CD4-positive, alpha-beta memory T cell (primary cell): ENCODE measurements around the gene PMEL. TPM values are rescaled to one million over a fixed set of nuclear protein-coding genes. Genes with fewer than 3 reads are reported as not detected.
"Not testable (repeated sequence)": the region's sequence is repeated elsewhere in the genome, so short reads cannot be mapped to it uniquely, and the experiment has no call there.

ENCODE experiments used
- CTCF ChIA-PET: fragments of 350-600 bp; sonication (Branson Sonifier 250); formaldehyde crosslinking; loops from one replicate; lab custom pipeline; 2021; ENCODE audit warnings: inconsistent platforms; ENCODE audit not compliant: partially characterized antibody; lab: Charles Lee
- POLR2A ChIA-PET: fragments of 350-600 bp; sonication (Branson Sonifier 250); formaldehyde crosslinking; loops from one replicate; lab custom pipeline; 2021; ENCODE audit not compliant: partially characterized antibody; lab: Charles Lee
- DNase-seq, 5 donors: peaks; one replicate each; pipeline versions ENCODE4 v3.0.0 to v3.0.0-alpha.2; 2020 to 2022; ENCODE audit warnings: mixed read lengths in 1 of 5
- H3K27ac ChIP-seq: one replicate; pipeline ENCODE4 v1.7.0; 2013; ENCODE audit warnings: low read depth, low read length
- H3K27me3 ChIP-seq: 2 replicates; pipeline ENCODE4 v1.7.0; 2013; ENCODE audit warnings: mild to moderate bottlenecking, low read length, moderate library complexity; ENCODE audit not compliant: insufficient read depth
- H3K36me3 ChIP-seq: 2 replicates; pipeline ENCODE4 v1.7.0; 2013; ENCODE audit warnings: mild to moderate bottlenecking, low read length, moderate library complexity; ENCODE audit not compliant: insufficient read depth
- H3K4me1 ChIP-seq: 2 replicates; pipeline ENCODE4 v1.7.0; 2013; ENCODE audit warnings: mild to moderate bottlenecking, low read length, moderate library complexity; ENCODE audit not compliant: insufficient read depth
- H3K4me3 ChIP-seq, 2 donors: one replicate each; pipeline ENCODE4 v1.7.0; 2013; ENCODE audit warnings: low read length in 2 of 2, mild to moderate bottlenecking in 1 of 2
- H3K9me3 ChIP-seq, 2 donors: one replicate each; pipeline ENCODE4 v1.7.0; 2013; ENCODE audit warnings: low read length in 2 of 2, control low read depth in 1 of 2; ENCODE audit not compliant: control insufficient read depth in 1 of 2
- H3K27ac Mint-ChIP-seq, 7 donors: one replicate each; pipeline ENCODE4 v1.8.0; 2020 to 2021; ENCODE audit warnings: mixed read lengths in 7 of 7, mild to moderate bottlenecking in 6 of 7, inconsistent platforms in 3 of 7, moderate library complexity in 3 of 7
- H3K27me3 Mint-ChIP-seq, 2 donors: one replicate each; pipeline ENCODE4 v1.8.0; 2020 to 2021; ENCODE audit warnings: mixed read lengths in 2 of 2
- H3K36me3 Mint-ChIP-seq, 2 donors: one replicate each; pipeline ENCODE4 v1.8.0; 2020 to 2021; ENCODE audit warnings: mixed read lengths in 2 of 2, inconsistent platforms in 1 of 2, mild to moderate bottlenecking in 1 of 2
- H3K4me1 Mint-ChIP-seq, 4 donors: one replicate each; pipeline ENCODE4 v1.8.0; 2020 to 2021; ENCODE audit warnings: mixed read lengths in 4 of 4, mild to moderate bottlenecking in 1 of 4
- H3K4me3 Mint-ChIP-seq, 8 donors: one replicate each; pipeline ENCODE4 v1.8.0; 2020 to 2021; ENCODE audit warnings: mixed read lengths in 8 of 8, mild to moderate bottlenecking in 7 of 8, moderate library complexity in 6 of 8, inconsistent platforms in 3 of 8
- H3K9me3 Mint-ChIP-seq, 8 donors: one replicate each; pipeline ENCODE4 v1.8.0; 2020 to 2021; ENCODE audit warnings: mixed read lengths in 8 of 8, mild to moderate bottlenecking in 5 of 8, inconsistent platforms in 3 of 8, moderate library complexity in 1 of 8
- intact Hi-C: fragments of 100-400 bp; cut with micrococcal nuclease; formaldehyde crosslinking; loops from one replicate; pipeline ENCODE4 v1.15.1; 2023
- polyA plus RNA-seq, 2 donors: library from polyadenylated mRNA; unstranded; fragments of 300-500 nt; fragmentation: Illumina TruSeq; gene quantifications; one replicate each; pipeline ENCODE4 v1.2.3, GENCODE V29; 2021
- total RNA-seq, 2 experiments: library from RNA; stranded (reverse); gene quantifications; one replicate each; pipeline ENCODE4 v1.2.3, GENCODE V29; 2021

PMEL gene
- total and polyA plus RNA-seq, 4 experiments from 2014 or later, result not detected

DNA sequence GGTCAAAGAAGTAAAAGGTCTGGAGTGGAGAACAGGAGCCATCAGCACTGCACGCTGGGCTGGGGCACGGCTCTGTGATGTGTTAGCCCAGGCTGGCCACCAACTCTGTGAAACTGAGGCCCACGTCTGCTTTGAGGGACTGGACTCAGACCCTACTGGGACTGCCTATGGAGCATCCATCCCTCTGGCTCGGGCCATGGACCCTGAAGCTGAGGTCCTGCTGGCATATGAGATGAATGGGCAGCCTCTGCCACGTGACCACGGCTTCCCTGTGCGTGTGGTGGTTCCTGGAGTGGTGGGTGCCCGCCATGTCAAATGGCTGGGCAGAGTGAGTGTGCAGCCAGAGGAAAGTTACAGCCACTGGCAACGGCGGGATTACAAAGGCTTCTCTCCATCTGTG lies 38.4 kb upstream of the PMEL start:
- H3K4me3 Mint-ChIP-seq, result peak overlapping the region in 1 of 8 donors; percentile 25
- POLR2A ChIA-PET, result interaction anchor here (1.3 kb wide), 1 partner anchor 31 kb away, joined by 4 read pairs; the partner anchor contains the start of gene RAB5B
- CTCF ChIA-PET, result no interaction called here

DNA sequence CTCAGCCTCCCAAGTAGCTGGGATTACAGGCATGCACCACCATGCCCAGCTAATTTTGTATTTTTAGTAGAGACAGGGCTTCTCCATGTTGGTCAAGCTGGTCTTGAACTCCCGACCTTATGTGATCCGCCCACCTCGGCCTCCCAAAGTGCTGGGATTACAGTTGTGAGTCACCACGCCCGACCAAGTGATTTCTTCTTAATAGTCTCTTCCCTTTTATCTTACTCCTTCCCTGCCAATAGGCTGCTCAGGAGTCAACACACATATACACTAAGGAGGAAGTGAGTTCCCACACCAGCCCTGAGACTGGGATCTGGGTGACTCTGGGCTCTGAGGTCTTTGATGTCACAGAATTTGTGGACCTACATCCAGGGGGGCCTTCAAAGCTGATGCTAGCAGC lies 37.5 kb upstream of the PMEL start:
- H3K27me3 Mint-ChIP-seq, H3K36me3 ChIP-seq, H3K4me3 Mint-ChIP-seq, H3K27ac Mint-ChIP-seq, DNase-seq, H3K4me3 ChIP-seq, H3K36me3 Mint-ChIP-seq, H3K9me3 ChIP-seq, H3K27me3 ChIP-seq, H3K9me3 Mint-ChIP-seq, intact Hi-C loops, H3K27ac ChIP-seq, CTCF ChIA-PET: not testable (repeated sequence)
- H3K4me1 Mint-ChIP-seq, result peaks cover 12 to 28% (median 21%) of the 10 kb centered on the region in 4 donors
- POLR2A ChIA-PET, result interaction anchor here (1.3 to 1.6 kb wide), 2 partner anchors 22 to 30 kb away, joined by 3 to 4 read pairs; partner anchors contain the start of gene RAB5B
- peaks cover 10% of the 10 kb centered on the region for H3K4me1 ChIP-seq

More for the DNA sequence above, 38.4 kb upstream of the PMEL start:
- DNase-seq, result no peak
- H3K4me3 ChIP-seq, result no peak overlapping the region
- Mint-ChIP-seq H3K27ac (peak overlapping the region in 2 of 7 donors; percentile 48 to 56), H3K27me3 (no peaks in the 10 kb centered on the region), H3K9me3 (no peaks in the 10 kb centered on the region), H3K36me3 (peaks cover 0 to 7% of the 10 kb centered on the region in 2 donors), H3K4me1 (peaks cover 12 to 33% (median 25%) of the 10 kb centered on the region in 4 donors)
- H3K9me3 ChIP-seq, result no peaks in the 10 kb centered on the region
- H3K27ac ChIP-seq, result no peak overlapping the region
- intact Hi-C loops, result no loop called here
- H3K27me3 ChIP-seq, result no peaks in the 10 kb centered on the region
- H3K36me3 ChIP-seq, result no peaks in the 10 kb centered on the region
- H3K4me1 ChIP-seq, result peaks cover 10% of the 10 kb centered on the region

DNA sequence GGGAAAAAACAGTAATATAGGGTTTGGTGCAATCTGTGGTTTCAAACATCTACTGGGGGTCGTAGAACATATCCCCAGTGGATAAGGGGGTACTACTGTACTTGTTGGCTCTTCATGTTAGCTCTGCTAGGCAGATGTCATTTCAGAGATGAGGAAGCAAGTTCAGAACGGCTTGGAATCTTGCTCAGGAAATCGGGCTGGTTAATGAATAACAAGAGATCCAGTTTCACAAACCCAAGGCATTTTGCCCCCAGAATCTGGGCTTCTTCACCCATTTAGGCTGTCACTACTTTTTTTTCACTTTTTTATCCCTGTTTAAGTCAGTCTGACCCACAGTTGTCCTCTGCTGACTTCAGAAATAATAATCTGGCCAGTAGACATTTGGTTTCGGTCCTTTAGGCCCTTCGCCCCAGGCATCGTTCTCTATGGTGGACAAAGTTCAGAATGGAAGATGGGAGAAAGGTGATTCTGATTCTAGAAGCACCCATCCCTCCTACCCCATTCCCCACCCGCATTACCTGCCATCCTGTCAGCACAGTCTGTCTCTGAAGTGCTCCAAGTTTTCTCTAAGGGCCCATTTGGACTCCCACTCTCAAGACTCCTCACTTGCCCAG lies 35.8 kb upstream of the PMEL start:
- no peak overlapping the region for H3K4me3 ChIP-seq
- Mint-ChIP-seq H3K4me1 (peaks cover 7 to 24% (median 12%) of the 10 kb centered on the region in 4 donors), H3K27ac (peak overlapping the region in 2 of 7 donors; percentile 19 to 49), H3K9me3 (no peaks in the 10 kb centered on the region), H3K4me3 (no peak overlapping the region), H3K27me3 (no peaks in the 10 kb centered on the region), H3K36me3 (no peaks in the 10 kb centered on the region)
- ChIA-PET POLR2A (interaction anchor here (1.6 kb wide), 1 partner anchor 20 kb away, joined by 3 read pairs; no protein-coding TSS in a partner anchor), CTCF (no interaction called here)
- no peaks in the 10 kb centered on the region for H3K36me3 ChIP-seq
- no peak overlapping the region for H3K27ac ChIP-seq
- H3K4me1 ChIP-seq, result peaks cover 12% of the 10 kb centered on the region
- H3K9me3 ChIP-seq, result no peaks in the 10 kb centered on the region
- intact Hi-C loops, result no loop called here
- no peaks in the 10 kb centered on the region for H3K27me3 ChIP-seq
- no peak for DNase-seq

DNA sequence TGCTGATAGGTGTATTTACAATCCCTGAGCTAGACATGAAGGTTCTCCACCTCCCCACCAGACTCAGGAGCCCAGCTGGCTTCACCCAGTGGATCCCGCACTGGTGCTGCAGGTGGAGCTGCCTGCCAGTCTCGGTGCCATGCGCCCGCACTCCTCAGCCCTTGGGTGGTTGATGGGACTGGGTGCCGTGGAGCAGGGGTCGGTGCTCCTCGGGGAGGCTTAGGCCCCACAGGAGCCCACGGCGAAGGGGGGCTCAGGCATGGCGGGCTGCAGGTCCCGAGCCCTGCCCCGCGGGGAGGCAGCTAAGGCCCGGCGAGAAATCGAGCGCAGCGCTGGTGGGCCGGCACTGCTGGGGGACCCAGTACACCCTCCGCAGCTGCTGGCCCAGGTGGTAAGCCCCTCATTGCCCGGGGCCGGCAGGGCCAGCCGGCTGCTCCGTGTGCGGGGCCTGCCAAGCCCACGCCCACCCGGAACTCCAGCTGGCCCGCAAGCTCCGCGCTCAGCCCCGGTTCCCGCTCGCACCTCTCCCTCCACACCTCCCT lies 34.2 kb upstream of the PMEL start:
- H3K27ac Mint-ChIP-seq, POLR2A ChIA-PET, H3K36me3 ChIP-seq, H3K36me3 Mint-ChIP-seq, H3K4me3 ChIP-seq, H3K27me3 Mint-ChIP-seq, DNase-seq, H3K9me3 Mint-ChIP-seq, H3K27me3 ChIP-seq, H3K27ac ChIP-seq, H3K9me3 ChIP-seq, H3K4me3 Mint-ChIP-seq: not testable (repeated sequence)
- H3K4me1 ChIP-seq, result peaks cover 16% of the 10 kb centered on the region
- intact Hi-C loops, result loop anchor here (5.0 kb wide), 1 partner anchor 117 kb away; the partner anchor contains the start of genes RPL41 and ZC3H10
- peaks cover 10 to 23% (median 12%) of the 10 kb centered on the region in 4 donors for H3K4me1 Mint-ChIP-seq
- CTCF ChIA-PET, result interaction anchor here (0.7 to 5.7 kb wide), 5 partner anchors 9 to 261 kb away, joined by 3 to 36 read pairs (median 15); no protein-coding TSS in a partner anchor

DNA sequence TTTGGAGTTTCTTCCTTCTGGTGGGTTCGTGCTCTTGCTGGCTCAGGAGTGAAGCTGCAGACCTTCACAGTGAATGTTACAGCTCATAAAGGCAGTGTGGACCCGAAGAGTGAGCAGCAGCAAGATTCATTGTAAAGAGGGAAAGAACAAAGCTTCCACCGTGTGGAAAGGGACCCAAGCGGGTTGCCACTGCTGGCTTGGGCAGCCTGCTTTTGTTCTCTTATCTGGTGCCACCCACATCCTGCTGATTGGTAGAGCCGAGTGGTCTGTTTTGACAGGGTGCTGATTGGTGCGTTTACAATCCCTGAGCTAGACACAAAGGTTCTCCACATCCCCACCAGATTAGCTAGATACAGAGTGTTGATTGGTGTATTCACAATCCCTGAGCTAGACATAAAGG lies 33.7 kb upstream of the PMEL start:
- H3K4me1 ChIP-seq, result peaks cover 16% of the 10 kb centered on the region
- H3K27me3 Mint-ChIP-seq, H3K4me3 ChIP-seq, POLR2A ChIA-PET, H3K27me3 ChIP-seq, H3K9me3 ChIP-seq, H3K27ac Mint-ChIP-seq, H3K27ac ChIP-seq, H3K36me3 ChIP-seq, H3K36me3 Mint-ChIP-seq, H3K4me3 Mint-ChIP-seq, H3K9me3 Mint-ChIP-seq, DNase-seq: not testable (repeated sequence)
- intact Hi-C loops, result loop anchor here (5.0 kb wide), 1 partner anchor 118 kb away; the partner anchor contains the start of genes RPL41 and ZC3H10
- peaks cover 10 to 23% (median 12%) of the 10 kb centered on the region in 4 donors for H3K4me1 Mint-ChIP-seq
- CTCF ChIA-PET, result interaction anchor here (0.7 to 5.7 kb wide), 5 partner anchors 8 to 261 kb away, joined by 3 to 36 read pairs (median 15); no protein-coding TSS in a partner anchor

DNA sequence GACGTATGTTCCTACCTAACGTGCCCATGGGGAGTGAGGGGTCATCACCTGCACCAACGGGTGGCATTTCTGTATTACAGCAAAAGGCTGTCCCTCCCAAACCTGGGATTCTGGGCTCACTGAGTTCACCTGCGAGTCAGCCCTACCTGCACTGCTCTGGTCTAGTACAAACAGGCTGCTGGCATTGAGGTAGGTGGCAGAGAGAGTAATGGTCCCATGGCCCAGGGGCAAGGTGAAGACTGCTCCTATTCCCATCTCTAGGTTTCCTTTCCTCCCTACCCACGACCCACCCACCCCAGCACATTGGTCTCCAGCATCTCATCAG lies 31.7 kb upstream of the PMEL start:
- ChIA-PET CTCF (interaction anchor here (0.7 to 5.7 kb wide), 13 partner anchors 8 to 259 kb away, joined by 3 to 61 read pairs (median 7); partner anchors contain the start of genes ORMDL2, PA2G4 and SARNP), POLR2A (interaction anchor here (0.7 to 2.2 kb wide), 6 partner anchors 10 to 49 kb away, joined by 3 to 9 read pairs (median 3); partner anchors contain the start of genes IKZF4, RAB5B and RPS26)
- H3K9me3 ChIP-seq, result no peaks in the 10 kb centered on the region
- peak overlapping the region in 4 of 8 donors; percentile 31 to 54 (median 45) for H3K4me3 Mint-ChIP-seq
- H3K4me1 ChIP-seq, result peaks cover 16% of the 10 kb centered on the region
- H3K27ac Mint-ChIP-seq, result no peak overlapping the region
- H3K4me3 ChIP-seq, result no peak overlapping the region
- no peaks in the 10 kb centered on the region for H3K27me3 ChIP-seq
- H3K9me3 Mint-ChIP-seq, result no peaks in the 10 kb centered on the region
- peaks cover 0 to 1% of the 10 kb centered on the region in 2 donors for H3K27me3 Mint-ChIP-seq
- H3K36me3 ChIP-seq, result peaks cover 15% of the 10 kb centered on the region
- no peak for DNase-seq
- peaks cover 10 to 23% (median 12%) of the 10 kb centered on the region in 4 donors for H3K4me1 Mint-ChIP-seq
- peaks cover 15 to 18% of the 10 kb centered on the region in 2 donors for H3K36me3 Mint-ChIP-seq
- no peak overlapping the region for H3K27ac ChIP-seq
- intact Hi-C loops, result loop anchor here (2.0 to 5.0 kb wide), 2 partner anchors 23 to 120 kb away; partner anchors contain the start of genes RAB5B, RPL41 and ZC3H10
